ENCODE results near the gene KDELR1. TPM values are rescaled to one million over a fixed set of nuclear protein-coding genes. Genes with fewer than 3 reads are reported as not detected.
A peak's percentile ranks its signal among the peaks of the same experiment; 100 is the strongest.
"Not testable (repeated sequence)": the region's sequence is repeated elsewhere in the genome, so short reads cannot be mapped to it uniquely, and the experiment has no call there.

The KDELR1 gene
- total RNA-seq, 6 experiments from 2014 or later: 354 to 455 (median 395) TPM

- H3K4me1 Mint-ChIP-seq (ENCODE audit: low read depth): peaks cover 24% of the 10 kb centered on the region
- H3K4me3 Mint-ChIP-seq: peak within 1 kb of the TSS; percentile 60
- no peak within 1 kb of the TSS for H3K27ac Mint-ChIP-seq
- H3K9me3 Mint-ChIP-seq: no peaks in the 10 kb centered on the region
- DNase-seq: peak; percentile 20
- peaks cover 2% of the 10 kb centered on the region for H3K36me3 Mint-ChIP-seq (ENCODE audit: low read depth)
- H3K27me3 Mint-ChIP-seq (ENCODE audit: insufficient read depth): peaks cover 34% of the 10 kb centered on the region
- no peak for TF ChIP-seq CTCF (IDR thresholded peaks at IDR 0.05)
These were observed 2.4 kb upstream of the KDELR1 start, which contains the start of gene GRIN2D for GRCh38 chr19:48393559-48394330. Gene GRIN2D (plus strand): TSS chr19:48393668. CDS start chr19:48398393, 4,725 bp downstream.

- Mint-ChIP-seq H3K27ac (no peak overlapping the region), H3K4me1 (ENCODE audit: low read depth) (peaks cover 29% of the 10 kb centered on the region), H3K27me3 (ENCODE audit: insufficient read depth) (peaks cover 33% of the 10 kb centered on the region), H3K9me3 (no peaks in the 10 kb centered on the region), H3K4me3 (no peak overlapping the region), H3K36me3 (ENCODE audit: low read depth) (peaks cover 6% of the 10 kb centered on the region)
- TF ChIP-seq CTCF (IDR thresholded peaks at IDR 0.05): no peak
- DNase-seq: no peak
These were observed 1.7 kb upstream of the KDELR1 start for GRCh38 chr19:48392860-48393558.

GRCh38 chr19:48392006-48392344 lies 624 bp upstream of the KDELR1 start:
- not testable (repeated sequence) for H3K27ac Mint-ChIP-seq; H3K36me3 Mint-ChIP-seq (ENCODE audit: low read depth); H3K4me3 Mint-ChIP-seq; DNase-seq; H3K9me3 Mint-ChIP-seq
- peaks cover 23% of the 10 kb centered on the region for H3K27me3 Mint-ChIP-seq (ENCODE audit: insufficient read depth)
- H3K4me1 Mint-ChIP-seq (ENCODE audit: low read depth): peaks cover 22% of the 10 kb centered on the region

- Mint-ChIP-seq H3K4me3 (peak overlapping the region; percentile 98), H3K27ac (peak overlapping the region; percentile 94), H3K27me3 (ENCODE audit: insufficient read depth) (peaks cover 17% of the 10 kb centered on the region), H3K36me3 (ENCODE audit: low read depth) (peaks cover 6% of the 10 kb centered on the region; the same call in 1 of the 2 replicates), H3K4me1 (ENCODE audit: low read depth) (peaks cover 22% of the 10 kb centered on the region), H3K9me3 (no peaks in the 10 kb centered on the region)
- peak; percentile 79 for TF ChIP-seq CTCF (IDR thresholded peaks at IDR 0.05)
- peak; percentile 37 for DNase-seq
These were observed 907 bp downstream of the KDELR1 start for GRCh38 chr19:48390188-48391099.

GRCh38 chr19:48386981-48387380 lies 4.4 kb downstream of the KDELR1 start:
- Mint-ChIP-seq H3K9me3 (no peaks in the 10 kb centered on the region), H3K4me1 (ENCODE audit: low read depth) (peaks cover 14% of the 10 kb centered on the region)

More at GRCh38 chr19:48386981-48387380, 4.4 kb downstream of the KDELR1 start:
- no peak overlapping the region for H3K27ac Mint-ChIP-seq
- H3K4me3 Mint-ChIP-seq: no peak overlapping the region
- H3K27me3 Mint-ChIP-seq (ENCODE audit: insufficient read depth): peaks cover 4% of the 10 kb centered on the region
- no peak for DNase-seq
- H3K36me3 Mint-ChIP-seq (ENCODE audit: low read depth): peaks cover 31% of the 10 kb centered on the region
- TF ChIP-seq CTCF (IDR thresholded peaks at IDR 0.05): no peak

Data from HFFc6 (cell line).